HG02571 (cell line): ENCODE measurements around the gene HEPN1.

Experiments used
- ATAC-seq: cut with Tn5 transposase; IDR thresholded peaks from one replicate; pipeline ENCODE4 v1.9.1; 2021; ENCODE audit warnings: mild to moderate bottlenecking, moderate library complexity; ENCODE audit not compliant: unreplicated experiment

HEPN1 gene

DNA sequence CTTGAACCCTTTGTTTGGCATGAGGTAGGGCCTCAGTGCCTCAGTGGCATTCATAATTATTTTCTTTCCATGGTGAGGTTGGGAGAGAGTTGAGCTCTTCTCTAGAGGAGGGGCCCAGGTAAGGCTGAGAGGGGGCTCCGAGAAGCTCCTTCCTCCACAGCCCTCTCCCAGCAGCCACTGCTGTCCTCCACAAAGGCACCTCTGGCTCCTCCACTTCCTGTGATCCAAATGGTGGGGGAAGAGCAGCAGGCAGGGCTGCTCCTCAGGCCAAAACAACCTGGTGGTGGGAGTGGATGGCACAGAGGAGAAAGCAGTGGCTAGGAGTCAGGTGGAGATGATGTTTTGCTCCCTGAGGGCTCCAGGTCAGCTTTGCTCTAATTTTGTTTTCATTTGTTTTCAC, 34.7 kb upstream of the HEPN1 start:
- ATAC-seq: no peak

- no peak for ATAC-seq
Observed at GRCh38 chr11:124884869-124885479, 34.1 kb upstream of the HEPN1 start.

DNA sequence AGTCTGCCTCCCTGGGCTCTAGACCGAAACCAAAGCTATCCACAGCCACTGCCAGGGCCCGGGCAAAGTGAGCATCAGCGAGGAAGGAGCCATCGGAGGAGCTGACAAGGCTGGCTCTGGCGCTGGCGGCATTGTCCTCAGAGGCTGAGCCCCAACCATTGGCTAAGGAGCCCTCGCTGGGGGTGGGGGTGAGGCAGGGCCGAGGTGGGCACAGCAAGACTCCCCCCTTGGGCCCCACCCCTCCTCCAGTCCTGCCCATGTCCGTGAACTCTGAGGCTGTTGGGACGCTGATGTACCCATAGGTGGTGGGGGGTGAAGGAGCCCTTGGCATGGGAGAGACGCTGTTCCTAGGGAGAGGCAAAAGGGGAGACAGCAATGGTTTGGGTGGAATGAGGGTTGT, 32.6 kb upstream of the HEPN1 start:
- ATAC-seq: no peak

- no peak for ATAC-seq
Observed at GRCh38 chr11:124886978-124887666, 31.9 kb upstream of the HEPN1 start.

GRCh38 chr11:124887667-124888013, 31.4 kb upstream of the HEPN1 start:
- no peak for ATAC-seq

DNA sequence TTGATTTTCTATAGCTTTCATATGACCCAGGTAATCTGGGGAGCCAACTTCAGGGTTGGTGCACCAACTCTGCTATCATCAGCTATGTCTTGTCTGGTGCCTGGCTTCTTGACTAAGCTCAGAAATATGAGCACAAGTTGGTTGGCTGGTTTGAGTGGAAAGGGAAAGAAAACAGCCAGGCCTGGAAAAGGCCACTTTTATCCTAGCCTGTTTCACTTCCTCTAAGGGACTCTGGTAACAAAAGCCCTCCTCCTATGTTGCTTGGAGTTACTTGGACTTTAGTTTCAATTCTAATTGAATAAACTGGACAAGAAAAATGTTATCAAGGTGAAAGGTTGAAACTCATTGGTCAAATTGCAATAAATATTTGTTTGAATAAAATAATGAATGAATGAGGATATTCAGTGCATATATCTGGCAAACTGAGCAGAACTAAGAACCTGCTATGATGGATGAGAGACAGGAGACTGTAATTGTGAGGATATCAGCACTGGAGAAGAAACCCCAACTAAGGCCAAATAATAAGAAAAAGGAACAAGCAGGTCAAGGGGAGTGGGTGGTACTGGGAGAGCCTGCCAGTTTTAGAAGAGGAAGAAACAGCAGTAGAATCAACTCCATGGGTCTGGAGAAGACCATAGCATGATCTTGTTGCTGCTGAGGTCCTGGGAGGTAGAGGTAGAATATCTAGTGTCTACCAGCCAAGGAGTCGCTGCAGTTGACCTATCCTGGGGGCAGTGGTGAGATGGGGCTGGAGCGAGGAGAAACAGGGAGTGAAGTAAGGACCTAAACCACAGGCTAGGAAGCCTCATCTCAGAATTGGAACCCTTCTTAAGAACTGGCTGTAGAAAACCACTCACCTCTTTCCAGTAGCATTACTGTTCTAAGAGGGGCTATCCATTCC, 29.6 kb upstream of the HEPN1 start:
- no peak for ATAC-seq

DNA sequence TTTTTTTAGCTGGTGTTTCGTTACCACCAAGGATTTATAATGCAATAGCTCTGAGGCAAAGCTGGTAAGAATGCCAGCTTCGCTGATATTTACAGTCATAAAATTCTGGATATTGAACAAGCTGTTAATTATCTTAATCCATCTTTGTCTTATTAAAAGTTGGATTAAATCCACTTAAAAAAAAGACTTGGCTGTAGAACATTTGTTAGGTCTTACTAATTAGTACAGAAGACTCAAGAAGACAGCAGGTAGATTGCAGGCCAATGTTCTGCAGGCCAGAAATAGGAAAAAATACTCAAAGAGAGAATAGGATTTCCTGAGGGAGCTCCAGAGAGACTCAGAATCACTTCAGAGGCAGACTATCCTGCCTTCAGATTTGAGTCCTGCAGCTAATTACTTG, 28.9 kb upstream of the HEPN1 start:
- ATAC-seq: no peak

- ATAC-seq: no peak
Observed at GRCh38 chr11:124890683-124891372, 28.2 kb upstream of the HEPN1 start.

- no peak for ATAC-seq
Observed at GRCh38 chr11:124891373-124891861, 27.6 kb upstream of the HEPN1 start.

DNA sequence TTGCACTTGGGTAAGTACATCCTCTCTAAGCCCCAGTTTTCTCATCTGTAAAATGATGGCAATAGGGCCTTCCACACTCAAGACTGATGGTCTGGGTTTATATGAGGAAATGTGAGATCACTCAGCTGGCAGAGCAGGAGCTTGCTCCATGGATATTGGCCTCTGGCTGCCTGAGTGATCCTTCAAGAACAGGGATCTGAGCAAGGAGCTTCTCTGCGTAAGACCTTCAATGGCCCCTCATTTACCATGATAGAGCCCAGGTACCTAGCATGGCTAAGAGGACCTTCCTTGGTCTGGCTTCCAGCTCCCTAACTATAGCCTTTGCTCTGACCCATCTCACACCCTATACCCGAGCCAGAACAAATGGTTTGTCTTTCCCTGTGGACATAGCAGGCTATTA, 26.9 kb upstream of the HEPN1 start:
- ATAC-seq: no peak

GRCh38 chr11:124892750-124893454, 26.1 kb upstream of the HEPN1 start:
- no peak for ATAC-seq

DNA sequence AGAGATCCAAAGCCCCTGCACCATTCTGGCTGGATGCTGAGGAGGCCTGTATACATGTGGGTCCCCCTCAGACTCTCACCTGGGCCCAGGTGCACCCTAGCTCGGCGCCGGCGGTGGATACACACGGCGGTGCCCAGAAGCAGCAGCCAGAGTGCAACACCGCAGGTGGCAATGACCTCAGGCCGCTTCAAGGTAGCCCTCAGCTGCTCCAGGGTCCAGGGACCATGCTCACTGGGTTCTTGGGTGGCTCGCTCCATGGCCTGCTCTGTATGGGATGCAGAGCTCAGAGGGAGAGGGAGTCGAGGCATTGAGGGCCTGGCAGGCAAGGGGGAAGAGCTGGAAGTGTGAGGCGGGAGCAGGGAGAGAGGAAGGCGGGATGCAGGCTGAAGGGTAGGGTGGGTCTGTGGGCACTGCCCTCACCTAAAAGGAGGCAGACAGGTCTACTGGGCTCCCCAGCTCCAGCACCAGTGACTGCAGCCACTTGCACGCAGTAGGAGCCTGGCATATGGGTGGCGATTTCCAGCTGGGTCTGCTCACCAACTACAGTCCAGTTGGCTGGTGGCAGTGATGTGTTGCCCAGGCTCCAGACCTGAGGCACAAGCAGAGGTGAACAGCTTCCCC, 25.2 kb upstream of the HEPN1 start:
- ATAC-seq: no peak

GRCh38 chr11:124894606-124895430, 24.2 kb upstream of the HEPN1 start:
- ATAC-seq: no peak

GRCh38 chr11:124895471-124895971, 23.5 kb upstream of the HEPN1 start:
- no peak for ATAC-seq

DNA sequence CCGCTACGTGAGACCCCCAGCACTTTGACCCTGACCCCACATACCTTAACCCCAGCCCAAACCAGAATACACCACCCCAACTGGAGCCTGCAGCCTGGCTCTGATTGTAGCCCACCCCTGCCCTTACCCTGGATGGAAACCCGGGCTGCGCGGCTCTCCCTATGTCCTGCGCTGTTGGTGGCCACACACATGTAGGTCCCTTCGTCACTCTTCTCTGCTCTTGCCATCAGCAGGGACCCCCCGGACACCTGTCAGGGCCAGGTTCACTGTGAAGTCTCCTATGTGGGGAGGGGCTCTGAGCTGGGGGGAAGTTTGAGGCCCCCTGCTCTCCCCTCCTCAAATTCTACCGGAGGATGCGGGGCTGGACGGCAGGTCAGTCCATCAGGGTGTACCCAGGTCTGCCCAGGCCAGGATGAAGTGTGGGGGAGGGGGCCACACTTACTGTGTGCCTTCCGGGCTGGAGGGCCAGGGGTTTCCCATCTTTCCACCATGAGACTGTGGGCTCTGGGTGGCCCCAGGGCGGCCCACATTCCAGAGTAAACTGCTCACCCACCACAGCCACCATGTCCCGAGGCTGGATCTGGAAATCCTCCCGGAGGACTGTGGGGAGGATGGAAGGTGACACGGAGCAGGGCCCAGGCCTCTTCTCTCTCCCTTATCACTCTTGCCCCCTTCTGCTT, 22.8 kb upstream of the HEPN1 start:
- ATAC-seq: no peak

- ATAC-seq: no peak
Observed at GRCh38 chr11:124896821-124897391, 22.1 kb upstream of the HEPN1 start.

DNA sequence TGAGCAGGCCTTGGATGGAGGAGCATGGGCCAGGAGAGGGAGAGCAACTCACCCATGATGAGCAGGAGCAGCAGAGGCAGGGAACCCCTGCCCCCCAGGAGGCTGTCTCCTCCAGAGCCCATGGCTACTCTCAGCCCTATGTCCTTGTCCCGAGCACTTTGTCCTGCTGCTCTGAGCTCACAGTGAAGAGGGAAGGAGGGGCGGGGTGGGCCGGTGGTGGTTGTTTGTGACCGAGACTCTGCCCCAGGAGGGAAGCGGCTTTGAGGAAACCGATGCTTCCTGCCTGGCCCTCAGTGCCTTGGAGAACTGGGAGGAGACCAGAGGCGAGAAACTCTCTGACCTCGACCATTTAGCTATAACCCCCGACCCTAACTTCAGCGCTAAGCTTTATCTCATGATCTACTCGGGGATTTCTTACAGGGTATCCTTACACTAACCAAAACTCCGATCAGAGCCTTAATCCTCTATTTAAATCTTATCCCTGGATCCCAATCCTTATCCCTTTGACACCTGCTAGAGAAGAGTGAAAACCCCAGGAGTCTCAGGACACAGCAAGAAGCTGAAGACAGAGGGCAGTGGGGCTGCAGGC, 21.3 kb upstream of the HEPN1 start, which contains the start of gene ROBO4:
TSS of gene ROBO4 (minus strand) at position 192 of the 589 bp plus-strand sequence. CDS start at position 122, 70 bp downstream.
- no peak for ATAC-seq

GRCh38 chr11:124898263-124898680, 20.8 kb upstream of the HEPN1 start:
- ATAC-seq: no peak
